ENCODE results near the gene EGF. TPM values are rescaled to one million over a fixed set of nuclear protein-coding genes. Genes with fewer than 3 reads are reported as not detected.

Gene EGF
- total RNA-seq, 3 donors from 2014 or later (not counting 1 experiment from before 2014, with no cell fraction given), result 0.48 to 1.2 (median 1.1) TPM

DNA sequence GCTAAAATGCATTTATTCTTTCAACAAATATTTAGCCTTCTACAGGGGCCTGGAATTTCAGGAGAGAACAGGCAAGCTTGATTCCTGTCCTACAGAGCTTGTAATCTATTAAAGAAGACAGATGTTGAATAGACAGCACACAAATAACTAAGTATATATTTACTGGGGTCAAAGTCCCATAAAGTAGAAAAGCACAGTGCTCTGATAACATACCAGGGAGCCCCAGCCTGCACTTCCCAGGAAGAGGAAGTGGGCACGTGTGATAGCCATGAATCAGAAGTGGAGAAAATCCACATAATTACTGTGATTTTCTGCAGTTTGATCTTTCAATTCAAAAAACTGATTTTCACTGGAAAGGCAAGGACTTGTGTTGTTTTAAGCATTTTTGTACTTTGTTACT lies 129.1 kb downstream of the EGF start:
- peaks cover 0 to 5% of the 10 kb centered on the region in 2 donors for H3K4me1 Mint-ChIP-seq
- no peak for ATAC-seq
- no peak overlapping the region for H3K4me3 ChIP-seq (ENCODE audit: low read length)
- DNase-seq, result no peak
- H3K27me3 ChIP-seq (ENCODE audit: control insufficient read depth, insufficient read depth, low read length), result no peaks in the 10 kb centered on the region
- no peak overlapping the region for H3K27ac ChIP-seq (ENCODE audit: low read length)
- no peaks in the 10 kb centered on the region for H3K9me3 Mint-ChIP-seq
- no peaks in the 10 kb centered on the region for H3K36me3 Mint-ChIP-seq
- H3K27me3 Mint-ChIP-seq (ENCODE audit: low read depth in 2 of 2), result no peaks in the 10 kb centered on the region
- no peak overlapping the region for H3K4me3 Mint-ChIP-seq
- intact Hi-C loops (cut with micrococcal nuclease), result no loop called here
- H3K27ac Mint-ChIP-seq, result no peak overlapping the region
- no peaks in the 10 kb centered on the region for H3K9me3 ChIP-seq (ENCODE audit: control insufficient read depth, insufficient read depth, low read length)
- WGBS (ENCODE audit: insufficient coverage), result 15% methylated on average over 1 of the region's 1 CpG
- H3K4me1 ChIP-seq (ENCODE audit: control insufficient read depth, insufficient read depth, low read length), result no peaks in the 10 kb centered on the region
- TF ChIP-seq, protein P1, sequence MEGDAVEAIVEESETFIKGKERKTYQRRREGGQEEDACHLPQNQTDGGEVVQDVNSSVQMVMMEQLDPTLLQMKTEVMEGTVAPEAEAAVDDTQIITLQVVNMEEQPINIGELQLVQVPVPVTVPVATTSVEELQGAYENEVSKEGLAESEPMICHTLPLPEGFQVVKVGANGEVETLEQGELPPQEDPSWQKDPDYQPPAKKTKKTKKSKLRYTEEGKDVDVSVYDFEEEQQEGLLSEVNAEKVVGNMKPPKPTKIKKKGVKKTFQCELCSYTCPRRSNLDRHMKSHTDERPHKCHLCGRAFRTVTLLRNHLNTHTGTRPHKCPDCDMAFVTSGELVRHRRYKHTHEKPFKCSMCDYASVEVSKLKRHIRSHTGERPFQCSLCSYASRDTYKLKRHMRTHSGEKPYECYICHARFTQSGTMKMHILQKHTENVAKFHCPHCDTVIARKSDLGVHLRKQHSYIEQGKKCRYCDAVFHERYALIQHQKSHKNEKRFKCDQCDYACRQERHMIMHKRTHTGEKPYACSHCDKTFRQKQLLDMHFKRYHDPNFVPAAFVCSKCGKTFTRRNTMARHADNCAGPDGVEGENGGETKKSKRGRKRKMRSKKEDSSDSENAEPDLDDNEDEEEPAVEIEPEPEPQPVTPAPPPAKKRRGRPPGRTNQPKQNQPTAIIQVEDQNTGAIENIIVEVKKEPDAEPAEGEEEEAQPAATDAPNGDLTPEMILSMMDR (IDR thresholded peaks at IDR 0.05), result no peak
- no peaks in the 10 kb centered on the region for H3K36me3 ChIP-seq (ENCODE audit: control insufficient read depth, insufficient read depth, low read length)

DNA sequence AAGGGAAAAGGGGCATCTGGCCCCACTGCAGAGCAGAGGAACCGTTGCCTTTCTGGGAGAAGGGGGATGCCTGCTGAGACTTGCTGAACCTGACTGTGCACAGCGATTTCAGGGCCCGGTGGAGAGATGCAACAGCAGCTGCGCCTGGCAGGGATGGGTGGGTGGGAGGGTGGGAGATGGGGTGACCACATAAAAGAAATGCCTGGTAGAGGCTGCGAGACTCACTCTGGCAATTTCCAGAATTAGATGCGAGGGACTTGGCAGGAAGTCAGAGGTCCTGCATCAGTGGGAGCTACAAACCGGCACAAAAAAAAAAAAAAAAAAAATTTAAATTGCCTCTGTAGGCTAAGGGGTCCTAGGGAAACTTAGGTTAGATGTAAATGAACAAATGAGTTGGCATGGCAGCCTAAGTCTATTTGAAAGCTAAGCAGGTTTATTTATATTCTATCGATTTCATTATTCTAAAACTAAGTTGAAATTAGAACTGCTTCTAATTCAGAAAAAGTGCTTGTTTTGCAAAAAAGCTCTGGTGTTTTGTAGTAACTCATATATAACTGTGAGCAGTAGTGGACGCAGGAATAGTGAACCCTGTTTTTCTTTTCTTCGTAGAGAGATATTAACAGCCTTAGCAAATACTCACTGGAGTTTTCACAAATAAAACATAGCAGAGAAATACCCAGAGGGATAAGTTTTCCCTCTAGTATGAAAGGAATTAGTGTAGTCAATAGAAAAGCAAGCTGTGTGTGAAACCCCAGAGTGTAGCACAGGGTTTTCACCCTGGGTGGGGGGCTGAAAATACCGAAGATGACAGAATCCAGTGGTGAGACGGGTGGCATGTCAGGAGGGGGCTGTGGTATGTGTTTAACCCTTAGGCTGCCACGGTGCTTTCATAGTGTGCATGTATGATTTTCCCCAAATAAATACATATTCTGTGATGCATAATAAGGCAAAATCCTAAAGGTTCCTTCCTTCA lies 130.1 kb downstream of the EGF start:
- no peaks in the 10 kb centered on the region for H3K27me3 Mint-ChIP-seq (ENCODE audit: low read depth in 2 of 2)
- no peaks in the 10 kb centered on the region for H3K27me3 ChIP-seq (ENCODE audit: control insufficient read depth, insufficient read depth, low read length)

DNA sequence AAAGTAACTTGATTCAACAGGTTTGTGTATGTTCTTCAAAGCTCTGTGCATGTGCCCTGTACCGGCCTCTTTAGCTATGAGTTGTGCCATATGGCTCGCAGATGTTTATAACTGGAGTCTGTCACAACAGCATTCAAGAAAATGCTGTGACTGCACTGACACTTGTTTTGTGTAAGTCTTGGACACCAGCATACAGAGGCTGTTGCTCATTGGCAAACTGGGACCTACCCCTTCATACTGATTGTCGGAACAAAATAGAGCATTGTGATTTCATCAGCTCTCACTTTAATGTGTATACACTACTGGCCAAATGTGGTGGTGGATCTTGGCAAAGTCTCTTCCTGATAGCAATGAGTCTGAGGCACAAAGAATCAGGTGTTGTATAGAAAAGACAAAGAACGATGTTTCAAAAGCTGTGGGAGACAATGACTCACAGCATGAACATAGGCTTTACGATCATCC lies 133.9 kb downstream of the EGF start:
- no peaks in the 10 kb centered on the region for H3K9me3 ChIP-seq (ENCODE audit: control insufficient read depth, insufficient read depth, low read length)
- Mint-ChIP-seq H3K27ac (peak overlapping the region in 1 of 2 donors; percentile 8), H3K36me3 (peaks cover 15% of the 10 kb centered on the region), H3K4me1 (peaks cover 11 to 20% of the 10 kb centered on the region in 2 donors), H3K4me3 (no peak overlapping the region), H3K9me3 (no peaks in the 10 kb centered on the region), H3K27me3 (ENCODE audit: low read depth in 2 of 2) (no peaks in the 10 kb centered on the region)
- intact Hi-C loops (cut with micrococcal nuclease), result no loop called here
- H3K27ac ChIP-seq (ENCODE audit: low read length), result no peak overlapping the region
- no peak for ATAC-seq
- TF ChIP-seq, protein P1 (IDR thresholded peaks at IDR 0.05), result no peak
- no peaks in the 10 kb centered on the region for H3K4me1 ChIP-seq (ENCODE audit: control insufficient read depth, insufficient read depth, low read length)
- H3K36me3 ChIP-seq (ENCODE audit: control insufficient read depth, insufficient read depth, low read length), result peaks cover 6% of the 10 kb centered on the region
- DNase-seq, result no peak
- no peaks in the 10 kb centered on the region for H3K27me3 ChIP-seq (ENCODE audit: control insufficient read depth, insufficient read depth, low read length)
- WGBS (ENCODE audit: insufficient coverage), result 93% methylated on average over 5 of the region's 5 CpGs
- no peak overlapping the region for H3K4me3 ChIP-seq (ENCODE audit: low read length)

More for the DNA sequence above, 130.1 kb downstream of the EGF start:
- Histone ChIP-seq H3K4me1 (ENCODE audit: control insufficient read depth, insufficient read depth, low read length) (no peaks in the 10 kb centered on the region), H3K9me3 (ENCODE audit: control insufficient read depth, insufficient read depth, low read length) (no peaks in the 10 kb centered on the region), H3K36me3 (ENCODE audit: control insufficient read depth, insufficient read depth, low read length) (no peaks in the 10 kb centered on the region), H3K4me3 (ENCODE audit: low read length) (no peak overlapping the region), H3K27ac (ENCODE audit: low read length) (no peak overlapping the region)
- H3K4me3 Mint-ChIP-seq, result no peak overlapping the region
- peaks cover 0 to 5% of the 10 kb centered on the region in 2 donors for H3K4me1 Mint-ChIP-seq
- ATAC-seq, result no peak
- TF ChIP-seq, protein P1 (IDR thresholded peaks at IDR 0.05), result no peak
- H3K9me3 Mint-ChIP-seq, result no peaks in the 10 kb centered on the region
- intact Hi-C loops (cut with micrococcal nuclease), result no loop called here
- peak overlapping the region in 1 of 2 donors; percentile 52 for H3K27ac Mint-ChIP-seq
- WGBS (ENCODE audit: insufficient coverage), result 30% methylated on average over 9 of the region's 13 CpGs
- no peaks in the 10 kb centered on the region for H3K36me3 Mint-ChIP-seq
- no peak for DNase-seq
